Fibroblast of lung (primary cell): ENCODE results near the gene CYTH2. TPM values are rescaled to one million over a fixed set of nuclear protein-coding genes. Genes with fewer than 3 reads are reported as not detected.

ENCODE experiments used
- DNase-seq, 2 donors: peaks; one replicate each; pipeline versions ENCODE4 v3.0.0 to v3.0.0-alpha.2; 2010; ENCODE audit warnings: low read depth in 2 of 2
- H2AFZ ChIP-seq: 2 replicates; pipeline ENCODE4 v1.5.1; 2012; ENCODE audit warnings: low read length, control low read depth, inconsistent platforms
- H3K27ac ChIP-seq: 2 replicates; pipeline ENCODE4 v1.5.1; 2011; ENCODE audit warnings: low read length, control low read depth; ENCODE audit not compliant: insufficient read depth
- H3K27me3 ChIP-seq: 2 replicates; pipeline ENCODE4 v1.5.1; 2011; ENCODE audit warnings: mild to moderate bottlenecking, low read length; ENCODE audit not compliant: control insufficient read depth, insufficient read depth
- H3K36me3 ChIP-seq: 2 replicates; pipeline ENCODE4 v1.5.1; 2011; ENCODE audit warnings: low read length; ENCODE audit not compliant: control insufficient read depth, insufficient read depth
- H3K4me1 ChIP-seq: 2 replicates; pipeline ENCODE4 v1.5.1; 2011; ENCODE audit warnings: low read length; ENCODE audit not compliant: control insufficient read depth, insufficient read depth; ENCODE audit errors: extremely low read depth
- H3K4me2 ChIP-seq: 2 replicates; pipeline ENCODE4 v1.5.1; 2011; ENCODE audit warnings: low read length, control low read depth; ENCODE audit not compliant: insufficient read depth; ENCODE audit errors: extremely low read depth
- H3K4me3 ChIP-seq, 4 experiments: fragments of 200-600 bp in 1 of 4; sonication (generic) in 1 of 4; replicated peaks in 1 of 4; 2 replicates each; pipeline ENCODE4 v1.5.1; 2011 to 2016; ENCODE audit warnings: low read length in 4 of 4, low read depth in 3 of 4, mild to moderate bottlenecking in 3 of 4, control low read depth in 2 of 4, inconsistent platforms in 1 of 4, mixed read lengths in 1 of 4; ENCODE audit not compliant: insufficient read depth in 1 of 4; ENCODE audit errors: control extremely low read depth in 1 of 4
- H3K79me2 ChIP-seq: 2 replicates; pipeline ENCODE4 v1.5.1; 2012; ENCODE audit warnings: mild to moderate bottlenecking, low read length, inconsistent platforms; ENCODE audit not compliant: control insufficient read depth, insufficient read depth
- H3K9ac ChIP-seq: 2 replicates; pipeline ENCODE4 v1.5.1; 2011; ENCODE audit warnings: mild to moderate bottlenecking, low read length, control low read depth; ENCODE audit not compliant: insufficient read depth
- H3K9me3 ChIP-seq: 2 replicates; pipeline ENCODE4 v1.5.1; 2012; ENCODE audit warnings: low read depth, low read length; ENCODE audit not compliant: control insufficient read depth, insufficient read depth
- H4K20me1 ChIP-seq: 2 replicates; pipeline ENCODE4 v1.5.1; 2011; ENCODE audit warnings: low read length; ENCODE audit not compliant: control insufficient read depth, insufficient read depth; ENCODE audit errors: extremely low read depth
- CTCF ChIP-seq, 2 donors: IDR thresholded peaks in 1 of 2; conservative IDR thresholded peaks in 1 of 2; 1 replicate in 1 of 2; 2 replicates in 1 of 2; pipeline ENCODE4 v1.5.1; 2011 to 2012; ENCODE audit warnings: low read length in 2 of 2, control low read depth in 1 of 2, inconsistent platforms in 1 of 2, low read depth in 1 of 2, mild to moderate bottlenecking in 1 of 2
- EZH2 ChIP-seq: IDR thresholded peaks from 2 replicates; pipeline ENCODE4 v1.5.1; 2012; ENCODE audit warnings: low read length, control low read depth, mild to moderate bottlenecking; ENCODE audit errors: missing control alignments
- polyA plus RNA-seq, 2 donors: library from polyadenylated mRNA; depleted of rRNA in 1 of 2; stranded (reverse) in 1 of 2; unstranded in 1 of 2; fragments of >200 nt; gene quantifications; 2 replicates each; pipeline ENCODE4 v1.2.1, GENCODE V29; 2011 to 2012; ENCODE audit warnings: missing spikeins in 1 of 2
- total RNA-seq: library from RNA; depleted of rRNA; stranded (reverse); fragments of >200 nt; gene quantifications from 2 replicates; pipeline ENCODE4 v1.2.1, GENCODE V29; 2014

The CYTH2 gene
- total and polyA plus RNA-seq, 2 donors (not counting 1 experiment from before 2014, with no cell fraction given), result 18.6 to 25.8 TPM

DNA sequence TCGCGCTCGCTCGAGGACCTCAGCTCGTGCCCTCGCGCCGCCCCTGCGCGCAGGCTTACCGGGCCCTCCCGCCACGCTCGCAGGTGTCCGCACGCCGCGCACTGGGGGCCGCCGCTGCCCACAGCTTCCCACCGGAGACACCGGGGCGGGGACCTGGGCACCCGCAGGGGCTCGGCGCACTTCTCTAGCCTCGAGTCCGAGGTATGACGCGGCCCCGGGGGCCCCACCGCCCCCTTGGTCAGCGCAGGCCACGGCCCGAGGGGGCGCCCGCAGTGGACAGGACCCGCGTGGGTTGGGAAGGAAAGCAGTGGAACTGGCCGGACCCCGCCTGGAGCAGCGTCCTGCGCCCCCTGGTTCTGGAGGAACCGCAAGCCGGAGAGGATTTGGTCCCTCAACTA, 25.4 kb upstream of the CYTH2 start:
- TF ChIP-seq CTCF (conservative IDR thresholded peaks at IDR 0.05 in 1 of 2, IDR thresholded peaks at IDR 0.05 in 1 of 2; ENCODE audit: low read depth in 1 of 2, low read length in 2 of 2), result no peak
- TF ChIP-seq EZH2, result peak; percentile 78
- Histone ChIP-seq H3K27me3 (peaks cover 11% of the 10 kb centered on the region), H3K9me3 (no peaks in the 10 kb centered on the region), H3K79me2 (peaks cover 8% of the 10 kb centered on the region), H3K9ac (no peak overlapping the region), H3K4me2 (peak overlapping the region; percentile 99), H3K36me3 (peaks cover 8% of the 10 kb centered on the region), H3K4me1 (peaks cover 7% of the 10 kb centered on the region), H2AFZ (no peak overlapping the region), H3K27ac (no peak overlapping the region), H4K20me1 (no peaks in the 10 kb centered on the region), H3K4me3 (peak overlapping the region in 1 of 4 experiments; percentile 98)
- no peak for DNase-seq

GRCh38 chr19:48444129-48444935, 24.8 kb upstream of the CYTH2 start:
- Histone ChIP-seq H3K79me2 (peaks cover 8% of the 10 kb centered on the region), H3K9ac (no peak overlapping the region), H3K9me3 (no peaks in the 10 kb centered on the region), H3K4me2 (peak overlapping the region; percentile 99), H3K27ac (no peak overlapping the region), H3K4me3 (peak overlapping the region; percentile 40 to 98 (median 67)), H3K36me3 (peaks cover 8% of the 10 kb centered on the region), H4K20me1 (no peaks in the 10 kb centered on the region), H3K4me1 (peaks cover 7% of the 10 kb centered on the region), H2AFZ (peak overlapping the region; percentile 67), H3K27me3 (peaks cover 11% of the 10 kb centered on the region)
- TF ChIP-seq CTCF (conservative IDR thresholded peaks at IDR 0.05 in 1 of 2, IDR thresholded peaks at IDR 0.05 in 1 of 2; ENCODE audit: low read depth in 1 of 2, low read length in 2 of 2) (no peak), EZH2 (peak; percentile 5)
- DNase-seq, result no peak

DNA sequence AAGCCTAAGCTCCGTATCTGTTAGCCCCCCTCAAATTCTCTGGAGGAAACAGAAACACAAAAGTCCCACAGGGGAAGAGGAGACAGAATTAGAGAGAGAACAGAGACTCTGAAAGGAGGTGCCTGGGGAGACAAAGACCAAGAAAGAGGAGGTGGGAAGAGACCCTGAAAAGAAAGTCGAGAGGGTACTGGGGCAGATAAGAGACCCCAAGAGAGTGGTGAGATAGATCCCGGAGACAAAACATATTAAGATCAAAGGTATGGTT, 24.3 kb upstream of the CYTH2 start:
- H2AFZ ChIP-seq, result peak overlapping the region; percentile 67
- no peak overlapping the region for H3K27ac ChIP-seq
- no peak for DNase-seq
- H3K27me3 ChIP-seq, result peaks cover 11% of the 10 kb centered on the region
- H3K9me3 ChIP-seq, result no peaks in the 10 kb centered on the region
- H3K4me2 ChIP-seq, result peak overlapping the region; percentile 99
- peaks cover 7% of the 10 kb centered on the region for H3K4me1 ChIP-seq
- H3K4me3 ChIP-seq, result peak overlapping the region; percentile 40 to 98 (median 67)
- no peak overlapping the region for H3K9ac ChIP-seq
- no peaks in the 10 kb centered on the region for H4K20me1 ChIP-seq
- H3K79me2 ChIP-seq, result peaks cover 8% of the 10 kb centered on the region
- H3K36me3 ChIP-seq, result peaks cover 10% of the 10 kb centered on the region
- TF ChIP-seq CTCF (conservative IDR thresholded peaks at IDR 0.05 in 1 of 2, IDR thresholded peaks at IDR 0.05 in 1 of 2; ENCODE audit: low read depth in 1 of 2, low read length in 2 of 2), result no peak
- TF ChIP-seq EZH2, result no peak
